Activated CD8-positive, alpha-beta memory T cell treated with anti-CD3 and anti-CD28 coated beads, Interleukin-2, amount 50 U/mL, for 24 hours (primary cell): ENCODE data around the gene KSR1.

Source experiments
- DNase-seq: peaks from one replicate; pipeline ENCODE4 v3.0.0-alpha.2; 2020; ENCODE audit errors: extremely low read depth

KSR1 gene

GRCh38 chr17:27550974-27551505 lies 94.8 kb downstream of the KSR1 start:
- DNase-seq: no peak

GRCh38 chr17:27551701-27552248 lies 95.5 kb downstream of the KSR1 start:
- DNase-seq: no peak

GRCh38 chr17:27552276-27552732 lies 96.1 kb downstream of the KSR1 start:
- no peak for DNase-seq

GRCh38 chr17:27553019-27553511 lies 96.8 kb downstream of the KSR1 start:
- no peak for DNase-seq

GRCh38 chr17:27554152-27554551 lies 97.9 kb downstream of the KSR1 start:
- DNase-seq: no peak

- DNase-seq: no peak
Measured at GRCh38 chr17:27554911-27555310, 98.7 kb downstream of the KSR1 start.

- DNase-seq: no peak
Measured at GRCh38 chr17:27555339-27555738, 99.1 kb downstream of the KSR1 start.

- DNase-seq: no peak
Measured at GRCh38 chr17:27558341-27558740, 102.1 kb downstream of the KSR1 start.

- no peak for DNase-seq
Measured at GRCh38 chr17:27558842-27559505, 102.7 kb downstream of the KSR1 start.

GRCh38 chr17:27559506-27560481 lies 103.5 kb downstream of the KSR1 start:
- DNase-seq: no peak

- DNase-seq: no peak
Measured at GRCh38 chr17:27560668-27561067, 104.4 kb downstream of the KSR1 start.

GRCh38 chr17:27562777-27563455 lies 106.7 kb downstream of the KSR1 start:
- no peak for DNase-seq

- no peak for DNase-seq
Measured at GRCh38 chr17:27563532-27563931, 107.3 kb downstream of the KSR1 start.

- no peak for DNase-seq
Measured at GRCh38 chr17:27564463-27564862, 108.2 kb downstream of the KSR1 start.

GRCh38 chr17:27565874-27566670 lies 109.8 kb downstream of the KSR1 start:
- peak; percentile 31 for DNase-seq

GRCh38 chr17:27566671-27567562 lies 110.7 kb downstream of the KSR1 start:
- DNase-seq: no peak

GRCh38 chr17:27567563-27567859 lies 111.3 kb downstream of the KSR1 start:
- DNase-seq: no peak

- DNase-seq: no peak
Measured at GRCh38 chr17:27568216-27568615, 112.0 kb downstream of the KSR1 start.

- DNase-seq: no peak
Measured at GRCh38 chr17:27568811-27569210, 112.6 kb downstream of the KSR1 start.

GRCh38 chr17:27569257-27569722 lies 113.0 kb downstream of the KSR1 start:
- DNase-seq: peak; percentile 39
